Dedifferentiated amniotic fluid mesenchymal stem cell (primary cell): Measurements from ENCODE around the gene FDXR.
"Not testable (repeated sequence)": the region's sequence is repeated elsewhere in the genome, so short reads cannot be mapped to it uniquely, and the experiment has no call there.

Experiments used
- DNase-seq: peaks from one replicate; pipeline ENCODE4 v3.0.0-alpha.2; 2016; ENCODE audit errors: extremely low spot score

Gene FDXR

DNA sequence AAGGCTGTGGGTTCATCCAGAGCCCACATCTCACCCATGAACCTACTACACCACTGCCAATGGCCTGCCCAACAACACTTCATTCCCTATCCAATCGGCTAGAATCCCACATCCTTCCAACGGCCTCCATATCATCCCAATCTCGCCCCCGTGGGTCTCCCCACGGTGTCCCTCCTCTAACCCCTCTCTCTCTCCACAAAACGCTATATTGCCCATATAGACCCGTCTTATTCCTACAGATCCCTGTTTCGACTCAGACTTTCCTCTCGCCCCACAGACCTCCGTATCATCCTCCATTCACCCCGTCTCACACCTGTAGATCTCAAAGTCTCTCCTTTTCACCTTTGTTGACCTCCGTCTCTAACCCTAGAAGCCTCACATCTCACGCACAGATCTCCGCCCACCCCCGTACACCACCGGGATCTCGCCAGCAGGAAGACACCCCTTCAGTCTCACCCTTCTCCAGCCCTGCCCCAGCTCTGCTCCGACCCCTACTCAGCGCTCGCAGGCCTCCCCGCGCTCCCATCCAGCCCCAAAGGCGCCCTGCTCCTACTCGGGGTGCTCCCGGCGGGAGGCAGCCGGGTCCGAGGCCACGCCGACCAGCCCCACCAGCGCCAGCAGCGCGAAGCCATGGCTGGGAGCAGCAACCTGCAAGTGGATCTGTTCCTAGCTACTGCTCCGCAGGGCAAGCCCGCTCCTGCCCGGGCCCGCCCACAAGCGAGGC, at the start of gene FDXR:
Gene FDXR (minus strand): TSS at position 682 of the 724 bp plus-strand sequence. CDS start 50 bp downstream, at position 632.
- no peak for DNase-seq

- DNase-seq = no peak
Observed at GRCh38 chr17:74922172-74922571, 49.4 kb upstream of the FDXR start.

- no peak for DNase-seq
Observed at GRCh38 chr17:74921769-74922168, 49.0 kb upstream of the FDXR start.

- DNase-seq = no peak
Observed at GRCh38 chr17:74921026-74921681, 48.4 kb upstream of the FDXR start.

- DNase-seq = no peak
Observed at GRCh38 chr17:74920642-74921025, 47.8 kb upstream of the FDXR start.

GRCh38 chr17:74920306-74920620, 47.5 kb upstream of the FDXR start:
- DNase-seq = no peak

- no peak for DNase-seq
Observed at GRCh38 chr17:74919440-74920305, 46.9 kb upstream of the FDXR start.

- DNase-seq = no peak
Observed at GRCh38 chr17:74918906-74919305, 46.1 kb upstream of the FDXR start.

DNA sequence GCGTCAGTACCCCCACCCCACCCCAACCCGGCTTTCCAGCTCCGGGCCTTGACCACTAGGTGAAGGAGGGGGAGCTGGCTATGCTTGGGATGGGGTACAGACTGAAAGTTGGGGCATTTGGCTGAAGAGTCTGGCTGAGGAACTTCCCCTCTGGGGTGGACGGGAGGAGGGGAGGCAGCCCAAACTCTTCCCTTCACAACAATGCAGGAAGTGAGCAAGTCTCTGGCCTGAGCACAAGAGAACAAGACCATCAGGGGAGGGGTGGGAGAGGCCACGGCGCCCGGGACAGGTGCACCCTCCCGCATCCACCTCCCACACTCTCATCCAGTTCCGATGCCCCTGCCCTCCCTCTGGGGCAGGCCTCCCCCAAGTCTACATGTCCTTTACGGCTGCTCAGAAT, 44.6 kb upstream of the FDXR start:
- DNase-seq = no peak

DNA sequence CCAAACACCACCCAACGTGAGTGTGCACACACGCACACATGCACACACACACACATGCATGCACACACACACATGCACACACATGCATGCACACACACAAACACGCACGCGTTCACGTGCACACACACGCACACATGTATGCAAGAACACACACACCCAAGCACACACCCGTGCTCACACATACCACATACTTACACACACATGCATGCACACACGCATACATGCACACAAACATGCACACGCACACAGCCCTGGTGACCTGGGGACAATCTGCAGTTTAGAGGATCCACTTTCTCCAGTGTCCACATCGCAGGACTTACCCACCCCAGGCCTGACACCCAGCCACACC, 44.0 kb upstream of the FDXR start:
- no peak for DNase-seq

GRCh38 chr17:74916136-74916850, 43.5 kb upstream of the FDXR start:
- DNase-seq = no peak

- not testable (repeated sequence) for DNase-seq
Observed at GRCh38 chr17:74911423-74911822, 38.6 kb upstream of the FDXR start.

- not testable (repeated sequence) for DNase-seq
Observed at GRCh38 chr17:74909097-74909496, 36.3 kb upstream of the FDXR start.

- no peak for DNase-seq
Observed at GRCh38 chr17:74907012-74907411, 34.2 kb upstream of the FDXR start.

- not testable (repeated sequence) for DNase-seq
Observed at GRCh38 chr17:74906214-74906793, 33.5 kb upstream of the FDXR start.

DNA sequence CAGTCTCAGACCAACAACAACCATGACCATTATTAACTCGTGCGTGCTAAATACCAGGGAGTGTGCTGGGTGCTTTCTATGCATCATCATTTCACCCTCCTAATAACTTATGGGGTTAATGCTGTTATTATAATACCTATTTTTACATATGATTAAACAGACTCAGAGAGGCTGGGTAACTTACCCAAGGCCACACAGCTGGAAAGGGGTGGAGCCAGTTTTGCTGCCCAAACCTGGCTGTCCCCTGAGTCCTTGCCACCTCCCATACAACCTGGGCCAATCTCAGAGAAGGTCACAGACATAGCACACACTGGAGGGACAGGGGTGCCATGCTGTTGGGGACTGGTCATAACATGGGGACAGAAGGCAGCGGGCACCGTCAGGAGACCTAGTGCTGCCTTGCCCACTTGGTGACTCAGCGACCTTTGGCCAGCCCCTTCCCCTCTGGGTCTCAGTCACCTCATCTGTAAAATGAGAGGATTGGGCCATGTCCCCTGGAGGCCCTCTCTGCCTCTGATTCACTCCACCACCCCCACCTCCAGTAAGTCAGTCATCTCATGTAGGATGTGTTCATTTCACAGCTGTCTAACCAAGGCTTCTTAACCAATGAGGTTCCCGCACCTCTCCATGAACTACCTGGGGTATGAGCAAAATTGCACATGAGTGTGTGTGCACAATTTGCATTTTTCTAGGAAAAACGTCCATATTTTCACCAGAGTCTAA, 32.1 kb upstream of the FDXR start:
- no peak for DNase-seq

- DNase-seq = no peak
Observed at GRCh38 chr17:74903671-74904070, 30.9 kb upstream of the FDXR start.

- DNase-seq = no peak
Observed at GRCh38 chr17:74903034-74903433, 30.2 kb upstream of the FDXR start.

DNA sequence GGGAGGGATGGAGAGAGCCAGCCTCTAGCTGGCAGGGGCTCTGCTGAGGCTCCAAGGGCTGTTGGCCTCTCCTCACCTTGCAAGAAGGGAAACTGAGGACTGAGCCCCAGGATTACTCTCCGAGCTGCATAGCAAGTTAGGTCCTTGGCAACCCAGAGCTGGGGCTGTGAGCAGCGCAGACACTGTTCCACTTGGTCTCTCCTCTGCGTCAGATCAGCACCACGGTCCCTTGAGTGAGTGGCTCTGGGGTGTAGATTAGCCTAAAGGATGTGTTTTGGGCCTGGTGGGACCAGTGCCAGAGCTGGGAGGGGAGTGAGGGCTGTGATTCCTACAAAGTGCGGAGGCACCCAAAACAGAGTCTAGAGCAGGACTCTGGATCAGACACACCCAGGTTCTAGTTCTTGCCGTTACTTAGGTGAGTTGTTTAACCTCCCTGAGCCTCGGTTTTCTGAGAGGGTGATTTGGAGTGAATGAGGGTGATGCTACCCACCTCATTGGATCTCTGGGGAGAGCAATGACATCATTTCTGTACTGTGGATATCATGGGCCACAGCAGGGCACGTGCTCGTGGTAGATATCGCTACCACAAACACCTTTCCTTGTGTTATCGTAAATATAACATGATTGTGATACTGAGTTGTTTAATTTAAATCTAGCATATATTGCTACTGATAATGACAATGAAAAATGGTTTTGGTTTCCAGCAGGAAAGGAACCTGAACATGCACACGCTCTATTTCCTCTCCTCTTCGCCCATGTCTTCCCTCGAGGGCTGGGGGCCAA, 28.8 kb upstream of the FDXR start:
- no peak for DNase-seq

DNA sequence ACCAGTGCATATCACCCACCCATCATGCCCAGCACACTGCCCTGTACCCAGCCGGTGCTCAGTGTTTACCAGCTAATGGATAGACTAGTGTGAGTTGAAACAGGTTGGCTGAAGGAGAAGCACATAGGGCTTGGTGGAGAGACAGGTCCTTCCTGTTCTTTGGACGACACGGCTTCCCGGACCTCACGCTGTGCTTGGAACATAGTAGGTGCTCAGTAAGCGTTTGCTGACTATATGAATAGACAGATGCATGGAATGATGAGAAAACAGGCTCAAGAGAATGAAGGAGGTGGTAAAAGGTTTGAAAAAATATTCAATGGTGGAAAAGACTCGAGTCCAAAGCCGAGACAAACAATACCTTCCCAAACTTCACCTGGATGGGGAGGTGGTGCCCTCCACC, 27.4 kb upstream of the FDXR start:
- DNase-seq = no peak
